ENCODE data around the gene SLC25A3.

DNA sequence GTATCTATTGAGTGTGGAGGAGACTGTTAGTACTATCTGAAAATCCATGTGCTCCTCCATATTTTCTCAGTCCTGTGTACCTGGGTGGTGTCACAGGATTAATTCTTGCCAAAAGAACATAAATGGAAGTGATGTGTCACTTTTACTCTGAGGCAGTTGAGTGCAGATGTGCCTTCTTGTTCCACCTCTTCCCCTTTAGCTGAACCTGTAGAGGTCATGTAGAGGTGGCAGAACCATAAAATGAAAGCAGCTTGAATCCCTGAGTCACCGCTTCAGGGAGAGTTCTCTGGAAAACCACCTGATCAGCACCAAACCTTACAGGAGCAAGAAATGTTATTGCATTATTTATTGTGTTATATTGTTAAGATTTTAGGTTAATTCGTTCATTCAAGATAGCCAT is 14.7 kb upstream of the SLC25A3 start:
- TF ChIP-seq ZNF274 (IDR thresholded peaks at IDR 0.05; ENCODE audit: low read depth, low read length), result no peak
- TF ChIP-seq SUZ12 (IDR thresholded peaks at IDR 0.05; ENCODE audit: extremely low read depth, insufficient read depth, insufficient read length), result no peak

Data from NT2/D1 (cell line).